Epithelial cell of esophagus (primary cell): ENCODE data around the gene NUP43.
"Not testable (repeated sequence)": the region's sequence is repeated elsewhere in the genome, so short reads cannot be mapped to it uniquely, and the experiment has no call there.

Source experiments
- DNase-seq: peaks from one replicate; pipeline ENCODE4 v3.0.0; 2010; ENCODE audit warnings: low read depth
- H3K4me3 ChIP-seq: 2 replicates; pipeline ENCODE4 v1.5.1; 2011; ENCODE audit warnings: mild to moderate bottlenecking, low read length, control low read depth
- CTCF ChIP-seq: IDR thresholded peaks from 2 replicates; pipeline ENCODE4 v1.5.1; 2011; ENCODE audit warnings: low read depth, mild to moderate bottlenecking, low read length, control low read depth, inconsistent platforms; ENCODE audit not compliant: insufficient read depth; ENCODE audit errors: missing control alignments

The NUP43 gene

GRCh38 chr6:149749594-149750135, 3.3 kb upstream of the NUP43 start, which contains the start of gene PCMT1:
TSS of gene PCMT1 (plus strand) at chr6:149749741. CDS start at chr6:149749902, 161 bp downstream.
- TF ChIP-seq CTCF, result no peak
- peak; percentile 92 for DNase-seq
- H3K4me3 ChIP-seq, result peak within 1 kb of the TSS; percentile 96

GRCh38 chr6:149749082-149749593, 2.8 kb upstream of the NUP43 start:
- peak overlapping the region; percentile 96 for H3K4me3 ChIP-seq
- not testable (repeated sequence) for DNase-seq

GRCh38 chr6:149745252-149745651, 1.1 kb downstream of the NUP43 start:
- not testable (repeated sequence) for DNase-seq
- H3K4me3 ChIP-seq, result peak overlapping the region; percentile 99

- no peak for DNase-seq
These were observed 11.4 kb downstream of the NUP43 start for GRCh38 chr6:149734915-149735314.

GRCh38 chr6:149733089-149733720, 13.1 kb downstream of the NUP43 start:
- H3K4me3 ChIP-seq, result no peak overlapping the region
- DNase-seq, result no peak
- TF ChIP-seq CTCF, result no peak

More at GRCh38 chr6:149734915-149735314, 11.4 kb downstream of the NUP43 start:
- no peak overlapping the region for H3K4me3 ChIP-seq
- no peak for TF ChIP-seq CTCF

- no peak for DNase-seq
- H3K4me3 ChIP-seq, result no peak overlapping the region
- TF ChIP-seq CTCF, result no peak
These were observed 16.5 kb downstream of the NUP43 start for GRCh38 chr6:149729824-149730223.

GRCh38 chr6:149728499-149729234, 17.7 kb downstream of the NUP43 start:
- no peak for DNase-seq
- H3K4me3 ChIP-seq, result no peak overlapping the region
- TF ChIP-seq CTCF, result no peak
